Psoas muscle (tissue), 8 donors: Measurements from ENCODE around the gene AARS1. TPM values are rescaled to one million over a fixed set of nuclear protein-coding genes. Genes with fewer than 3 reads are reported as not detected.
A peak's percentile ranks its signal among the peaks of the same experiment; 100 is the strongest.
"Not testable (repeated sequence)": the region's sequence is repeated elsewhere in the genome, so short reads cannot be mapped to it uniquely, and the experiment has no call there.

Source experiments
- ATAC-seq, 4 donors: fragments of 200-7000 bp; cut with Tn5 transposase; one replicate each; pipeline ENCODE4 v1.9.1; 2020; ENCODE audit warnings: moderate library complexity in 3 of 4, mild to moderate bottlenecking in 2 of 4
- DNase-seq, 2 donors: peaks; one replicate each; pipeline ENCODE4 v3.0.0-alpha.2; 2020
- H3K27ac ChIP-seq: fragments of 200-600 bp; one replicate; pipeline ENCODE4 v1.8.0; 2022
- H3K27me3 ChIP-seq, 3 donors: fragments of 200-600 bp in 1 of 3; one replicate each; pipeline versions ENCODE4 v1.6.1 to v1.8.0; 2013 to 2022; ENCODE audit warnings: low read length in 2 of 3, mild to moderate bottlenecking in 2 of 3, moderate library complexity in 1 of 3; ENCODE audit not compliant: insufficient read depth in 3 of 3
- H3K36me3 ChIP-seq, 2 donors: fragments of 200-600 bp in 1 of 2; one replicate each; pipeline versions ENCODE4 v1.6.1 to v1.8.0; 2013 to 2022; ENCODE audit warnings: low read depth in 1 of 2, mild to moderate bottlenecking in 1 of 2, moderate library complexity in 1 of 2; ENCODE audit not compliant: insufficient read depth in 1 of 2
- H3K4me1 ChIP-seq: fragments of 200-600 bp; one replicate; pipeline ENCODE4 v1.8.0; 2022
- H3K4me3 ChIP-seq: fragments of 200-600 bp; one replicate; pipeline ENCODE4 v1.8.0; 2022; ENCODE audit warnings: mild to moderate bottlenecking
- H3K9me3 ChIP-seq: fragments of 200-600 bp; one replicate; pipeline ENCODE4 v1.8.0; 2022
- CTCF ChIP-seq: fragments of 200-600 bp; IDR thresholded peaks from one replicate; pipeline ENCODE4 v1.8.0; 2022; ENCODE audit warnings: antibody characterized with exemption
- WGBS, 3 donors: extraction: QIAGEN DNeasy Blood & Tissue Kit; methylation state at CpG; one replicate each; pipeline versions ENCODE4 v1.1.6 to v1.1.7; 2013; 5-methylcytosine and 5-hydroxymethylcytosine counted together
- intact Hi-C, 2 donors: fragments of 100-400 bp; cut with DNase I; formaldehyde crosslinking; loops; one replicate each; pipeline versions ENCODE4 v1.11.0 to v1.14.2; 2022
- polyA plus RNA-seq, 3 donors: library from polyadenylated mRNA; stranded (reverse); fragments of 200-250 nt; gene quantifications; one replicate each; pipeline ENCODE4 v1.2.3, GENCODE V29; 2013
- total RNA-seq, 4 donors: library from RNA; stranded (reverse); fragmentation: NEBNext Ultra II Directional in 2 of 4; extraction: Animal tissue kit (Norgen Biotek cat#: 25700) in 2 of 4; gene quantifications; one replicate each; pipeline versions ENCODE4 v1.2.1 to v1.2.4, GENCODE V29; 2021 to 2023
- donor health status: healthy with polysubstance abuse.
- donor health status: DM: no; HTN: no; CAD: no; lungs with moderate emphysema.
- donor health status: Bipolar disorder and iron deficiency.
- donor health status: healthy.
- donor health status: DM: yes; HTN: yes; CAD: no.
- donor health status: DM: no; HTN: no; CAD: no.
- donor health status: DM: no; HTN: no; CAD: no.
- donor health status: DM: yes; HTN: yes; CAD: no.

AARS1 gene
- total and polyA plus RNA-seq, 7 donors = 37.4 to 86.3 (median 63.9) TPM

GRCh38 chr16:70252355-70252988, 36.8 kb downstream of the AARS1 start:
- no peak for TF ChIP-seq CTCF
- intact Hi-C loops = no loop called here
- DNase-seq (peak in 1 of 2 donors; percentile 50), ATAC-seq (peak in 1 of 4 donors; percentile 5)
- H3K4me1 ChIP-seq = peaks cover 9% of the 10 kb centered on the region
- no peaks in the 10 kb centered on the region for H3K9me3 ChIP-seq
- 79 to 82% (median 81%) methylated on average over 21 of the region's 21 CpGs for WGBS, 3 donors
- no peak overlapping the region for H3K27ac ChIP-seq
- no peaks in the 10 kb centered on the region for H3K27me3 ChIP-seq
- peaks cover 16 to 55% of the 10 kb centered on the region in 2 donors for H3K36me3 ChIP-seq
- H3K4me3 ChIP-seq = no peak overlapping the region

GRCh38 chr16:70251629-70252354, 37.5 kb downstream of the AARS1 start, which contains the start of gene EXOSC6:
Gene EXOSC6, minus strand, starts transcription at chr16:70251940. Its CDS starts 40 bp downstream, at chr16:70251900.
- intact Hi-C loops = no loop called here
- 3 to 5% (median 4%) methylated on average over 25 to 65 of the region's 65 CpGs for WGBS, 3 donors

GRCh38 chr16:70250748-70251628, 38.3 kb downstream of the AARS1 start:
- Histone ChIP-seq H3K4me3 (peak overlapping the region; percentile 72), H3K4me1 (peaks cover 9% of the 10 kb centered on the region), H3K36me3 (peaks cover 14 to 40% of the 10 kb centered on the region in 2 donors), H3K27me3 (no peaks in the 10 kb centered on the region), H3K9me3 (no peaks in the 10 kb centered on the region), H3K27ac (peak overlapping the region; percentile 64)
- WGBS, 3 donors = 2 to 4% (median 2%) methylated on average over 44 to 92 of the region's 92 CpGs
- TF ChIP-seq CTCF = no peak
- DNase-seq (peak; percentile 42 to 63), ATAC-seq (peak; percentile 47 to 76 (median 57))
- intact Hi-C loops = no loop called here

More at GRCh38 chr16:70251629-70252354, 37.5 kb downstream of the AARS1 start, which contains the start of gene EXOSC6:
- Histone ChIP-seq H3K4me3 (peak within 1 kb of the TSS; percentile 72), H3K36me3 (peaks cover 14 to 48% of the 10 kb centered on the region in 2 donors), H3K27me3 (no peaks in the 10 kb centered on the region), H3K27ac (peak within 1 kb of the TSS; percentile 64), H3K4me1 (peaks cover 9% of the 10 kb centered on the region), H3K9me3 (no peaks in the 10 kb centered on the region)
- peak; percentile 85 to 96 (median 94) for ATAC-seq
- TF ChIP-seq CTCF = peak; percentile 71
- peak; percentile 91 to 94 for DNase-seq

GRCh38 chr16:70249697-70250096, 39.6 kb downstream of the AARS1 start:
- H3K36me3 ChIP-seq = peaks cover 14 to 27% of the 10 kb centered on the region in 2 donors
- WGBS, 3 donors = 82 to 86% (median 86%) methylated on average over 4 of the region's 4 CpGs
- H3K4me1 ChIP-seq, H3K27ac ChIP-seq, intact Hi-C loops, H3K4me3 ChIP-seq, H3K9me3 ChIP-seq, DNase-seq, H3K27me3 ChIP-seq, ATAC-seq: not testable (repeated sequence)

- H3K9me3 ChIP-seq, ATAC-seq, H3K27me3 ChIP-seq, DNase-seq, H3K4me3 ChIP-seq, H3K4me1 ChIP-seq, H3K27ac ChIP-seq, intact Hi-C loops: not testable (repeated sequence)
- peaks cover 0 to 45% of the 10 kb centered on the region in 2 donors for H3K36me3 ChIP-seq
Measured at GRCh38 chr16:70238773-70239172, 50.5 kb downstream of the AARS1 start.

- DNase-seq, H3K4me3 ChIP-seq, H3K27me3 ChIP-seq, H3K4me1 ChIP-seq, ATAC-seq, H3K9me3 ChIP-seq, intact Hi-C loops, H3K27ac ChIP-seq: not testable (repeated sequence)
- 57 to 75% (median 62%) methylated on average over 2 of the region's 3 CpGs for WGBS, 3 donors
- H3K36me3 ChIP-seq = peaks cover 0 to 72% of the 10 kb centered on the region in 2 donors
Measured at GRCh38 chr16:70231831-70232230, 57.5 kb downstream of the AARS1 start.

GRCh38 chr16:70226024-70226423, 63.3 kb downstream of the AARS1 start:
- H3K36me3 ChIP-seq = peaks cover 0 to 52% of the 10 kb centered on the region in 2 donors
- ATAC-seq = not testable (repeated sequence)

GRCh38 chr16:70225430-70225829, 63.9 kb downstream of the AARS1 start:
- H3K4me1 ChIP-seq, intact Hi-C loops, H3K27me3 ChIP-seq, H3K27ac ChIP-seq, DNase-seq, H3K4me3 ChIP-seq, ATAC-seq, H3K9me3 ChIP-seq: not testable (repeated sequence)
- H3K36me3 ChIP-seq = peaks cover 0 to 47% of the 10 kb centered on the region in 2 donors
- WGBS, 3 donors = 89 to 100% methylated on average over 3 of the region's 4 CpGs; no CpG with 5 or more reads in 1 of the 3 donors

More at GRCh38 chr16:70226024-70226423, 63.3 kb downstream of the AARS1 start:
- H3K27me3 ChIP-seq, DNase-seq, H3K4me3 ChIP-seq, intact Hi-C loops, H3K4me1 ChIP-seq, H3K27ac ChIP-seq, H3K9me3 ChIP-seq: not testable (repeated sequence)
